Erythroblast (primary cell): ENCODE results near the gene RAPGEF2.

Experiments used
- GATA1 ChIP-seq: IDR thresholded peaks from 2 replicates; pipeline ENCODE4 v1.6.1; 2011; ENCODE audit warnings: low read depth, mild to moderate bottlenecking, control low read depth, low read length, moderate library complexity
- POLR2A ChIP-seq: IDR thresholded peaks from 2 replicates; pipeline ENCODE4 v1.6.1; 2011; ENCODE audit warnings: mild to moderate bottlenecking, low read length

DNA sequence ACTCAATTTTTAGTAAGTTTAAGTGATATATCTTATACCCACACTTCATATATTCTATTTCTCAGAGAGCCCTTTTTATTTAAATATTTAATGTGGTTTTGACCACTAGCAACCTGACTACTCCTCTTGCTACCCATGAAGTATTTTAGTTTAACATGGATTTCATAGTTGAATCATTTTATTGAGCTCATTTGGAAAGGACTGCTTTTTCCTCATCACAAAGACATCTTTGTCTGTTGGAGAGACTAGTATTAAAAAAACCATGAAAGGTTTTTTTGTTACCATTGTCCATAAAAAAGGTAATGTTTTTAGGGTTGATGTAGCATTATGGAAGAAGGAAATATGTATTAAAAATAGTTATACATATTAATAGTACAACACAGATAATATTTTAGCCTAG is 139.5 kb downstream of the RAPGEF2 start:
- TF ChIP-seq POLR2A = no peak
- TF ChIP-seq GATA1 = no peak
